Lung (tissue), 12 donors: Measurements from ENCODE around the gene DYNC2LI1. TPM values are rescaled to one million over a fixed set of nuclear protein-coding genes. Genes with fewer than 3 reads are reported as not detected.
A peak's percentile ranks its signal among the peaks of the same experiment; 100 is the strongest.

ENCODE experiments used
- ATAC-seq: fragments of 200-7000 bp; cut with Tn5 transposase; one replicate; pipeline ENCODE4 v1.9.1; 2020; ENCODE audit warnings: moderate number of reproducible peaks; ENCODE audit not compliant: insufficient read depth, low FRiP score
- DNase-seq, 3 donors: peaks; one replicate each; pipeline ENCODE4 v3.0.0-alpha.2; 2013 to 2017
- H3K27ac ChIP-seq, 2 donors: one replicate each; pipeline ENCODE4 v1.5.1; 2013; ENCODE audit warnings: mild to moderate bottlenecking in 2 of 2, moderate library complexity in 2 of 2, control low read depth in 1 of 2, inconsistent platforms in 1 of 2, low read depth in 1 of 2, low read length in 1 of 2
- H3K27me3 ChIP-seq, 3 donors: one replicate each; pipeline ENCODE4 v1.5.1; 2013; ENCODE audit warnings: low read length in 2 of 3; ENCODE audit not compliant: control insufficient read depth in 3 of 3, insufficient read depth in 3 of 3
- H3K36me3 ChIP-seq, 4 donors: one replicate each; pipeline ENCODE4 v1.5.1; 2013; ENCODE audit warnings: low read length in 4 of 4, mild to moderate bottlenecking in 1 of 4, moderate library complexity in 1 of 4; ENCODE audit not compliant: control insufficient read depth in 4 of 4, insufficient read depth in 4 of 4
- H3K4me1 ChIP-seq, 5 donors: one replicate each; pipeline ENCODE4 v1.5.1; 2013; ENCODE audit warnings: low read length in 5 of 5, mild to moderate bottlenecking in 2 of 5, moderate library complexity in 1 of 5; ENCODE audit not compliant: control insufficient read depth in 5 of 5, insufficient read depth in 5 of 5
- H3K4me3 ChIP-seq: one replicate; pipeline ENCODE4 v1.5.1; 2013; ENCODE audit warnings: mild to moderate bottlenecking, control low read depth, moderate library complexity
- H3K9ac ChIP-seq, 2 donors: one replicate each; pipeline ENCODE4 v1.5.1; 2013; ENCODE audit warnings: low read length in 2 of 2, control low read depth in 1 of 2; ENCODE audit not compliant: insufficient read depth in 1 of 2
- H3K9me3 ChIP-seq, 4 donors: one replicate each; pipeline ENCODE4 v1.5.1; 2013; ENCODE audit warnings: low read length in 3 of 4, mild to moderate bottlenecking in 1 of 4, moderate library complexity in 1 of 4; ENCODE audit not compliant: control insufficient read depth in 4 of 4, insufficient read depth in 3 of 4
- CTCF ChIP-seq: IDR thresholded peaks from 2 replicates; pipeline ENCODE4 v1.5.1; 2012; ENCODE audit warnings: mild to moderate bottlenecking; ENCODE audit errors: control extremely low read depth, extremely low read depth
- WGBS, 2 donors: extraction: QIAGEN DNeasy Blood & Tissue Kit; methylation state at CpG; one replicate each; pipeline ENCODE4 v1.1.7; 2013; 5-methylcytosine and 5-hydroxymethylcytosine counted together
- polyA plus RNA-seq, 2 donors: library from polyadenylated mRNA; stranded (reverse); fragments of 200-250 nt; gene quantifications; one replicate each; pipeline ENCODE4 v1.2.1, GENCODE V29; 2013
- total RNA-seq, 2 donors: library from RNA; depleted of rRNA in 1 of 2; stranded (reverse); fragments of >200 nt in 1 of 2; gene quantifications; one replicate each; pipeline ENCODE4 v1.2.1, GENCODE V29; 2014 to 2021
- donor health status: control.
- donor health status: control.
- donor health status: Bipolar disorder and iron deficiency.
- donor health status: healthy.
- donor health status: DM: yes; HTN: yes; CAD: no.

DYNC2LI1 gene
- total and polyA plus RNA-seq, 4 donors: 15.4 to 99.7 (median 24.9) TPM

- TF ChIP-seq CTCF: no peak
- H3K4me1 ChIP-seq: no peaks in the 10 kb centered on the region
- no peaks in the 10 kb centered on the region for H3K9me3 ChIP-seq
- WGBS, 2 donors: 75 to 81% methylated on average over 6 of the region's 6 CpGs
- H3K27me3 ChIP-seq: no peaks in the 10 kb centered on the region
- peaks cover 0 to 63% (median 18%) of the 10 kb centered on the region in 4 donors for H3K36me3 ChIP-seq
- no peak overlapping the region for H3K9ac ChIP-seq
- H3K4me3 ChIP-seq: no peak overlapping the region
- DNase-seq (no peak), ATAC-seq (no peak)
- H3K27ac ChIP-seq: peak overlapping the region in 1 of 2 donors; percentile 38
Measured at GRCh38 chr2:43736637-43737036, 37.2 kb upstream of the DYNC2LI1 start.

GRCh38 chr2:43737097-43737854 is 36.6 kb upstream of the DYNC2LI1 start:
- 75 to 82% methylated on average over 8 of the region's 8 CpGs for WGBS, 2 donors
- H3K27ac ChIP-seq: no peak overlapping the region
- H3K27me3 ChIP-seq: no peaks in the 10 kb centered on the region

GRCh38 chr2:43737855-43738254 is 36.0 kb upstream of the DYNC2LI1 start:
- no peaks in the 10 kb centered on the region for H3K9me3 ChIP-seq
- H3K4me3 ChIP-seq: no peak overlapping the region
- H3K27ac ChIP-seq: no peak overlapping the region
- no peaks in the 10 kb centered on the region for H3K27me3 ChIP-seq
- ATAC-seq: no peak
- H3K4me1 ChIP-seq: no peaks in the 10 kb centered on the region
- DNase-seq: no peak
- H3K36me3 ChIP-seq: peaks cover 0 to 56% (median 18%) of the 10 kb centered on the region in 4 donors
- 88 to 89% methylated on average over 2 of the region's 2 CpGs for WGBS, 2 donors
- TF ChIP-seq CTCF: no peak
- H3K9ac ChIP-seq: peak overlapping the region in 1 of 2 donors; percentile 1

More at GRCh38 chr2:43737097-43737854, 36.6 kb upstream of the DYNC2LI1 start:
- H3K4me1 ChIP-seq: no peaks in the 10 kb centered on the region
- DNase-seq (no peak), ATAC-seq (peak; percentile 19)
- TF ChIP-seq CTCF: no peak
- H3K9ac ChIP-seq: no peak overlapping the region
- no peaks in the 10 kb centered on the region for H3K9me3 ChIP-seq
- H3K36me3 ChIP-seq: peaks cover 0 to 58% (median 16%) of the 10 kb centered on the region in 4 donors
- no peak overlapping the region for H3K4me3 ChIP-seq
